Measurements from ENCODE around the gene KANTR. TPM values are rescaled to one million over a fixed set of nuclear protein-coding genes. Genes with fewer than 3 reads are reported as not detected.

Gene KANTR
- polyA plus RNA-seq, 1 donor from 2014 or later, result 37.5 TPM

DNA sequence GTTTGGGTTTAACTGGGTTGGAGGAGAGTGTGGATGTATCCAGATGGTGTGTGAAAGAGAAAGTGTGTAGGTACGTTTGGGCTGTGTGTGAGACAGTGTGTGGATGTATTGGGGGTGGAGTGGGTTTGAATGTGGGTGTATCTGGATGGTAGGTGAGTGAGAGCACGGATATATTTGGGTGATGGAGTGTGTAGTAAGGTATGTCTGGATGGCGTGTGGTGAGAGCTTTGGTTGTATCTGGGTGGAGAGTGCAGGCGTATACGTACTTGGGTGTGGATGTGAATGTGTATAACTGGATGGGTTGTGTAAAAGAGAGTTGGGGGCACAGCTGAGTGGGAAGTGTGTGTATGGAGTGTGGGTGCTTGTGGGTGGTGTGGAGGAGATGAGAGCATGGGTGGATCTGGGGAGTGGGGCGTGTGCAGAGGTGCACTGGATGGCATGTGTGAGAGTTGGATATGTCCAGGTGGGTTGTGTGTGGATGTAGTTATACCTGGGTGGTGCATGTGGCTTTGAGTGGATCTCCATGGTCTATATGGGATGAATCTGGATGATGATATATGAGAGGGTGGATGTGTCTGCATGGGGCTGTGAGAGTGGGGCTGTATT, 38.6 kb upstream of the KANTR start:
- no peak for TF ChIP-seq SMC3 (conservative IDR thresholded peaks at IDR 0.05; ENCODE audit: poor library complexity)
- Histone ChIP-seq H3K27ac (ENCODE audit: low read length) (no peak overlapping the region), H3K9ac (ENCODE audit: low read length) (no peak overlapping the region), H4K20me1 (ENCODE audit: insufficient read depth) (no peaks in the 10 kb centered on the region), H3K9me2 (ENCODE audit: insufficient read depth, low read length) (no peaks in the 10 kb centered on the region), H3K27me3 (ENCODE audit: insufficient read depth, low read depth, low read length) (no peaks in the 10 kb centered on the region), H3K79me2 (replicated peaks; ENCODE audit: insufficient read depth, low read length) (peaks cover 38% of the 10 kb centered on the region), H3K4me2 (ENCODE audit: low read length) (no peak overlapping the region), H3K9me3 (ENCODE audit: low read length) (no peaks in the 10 kb centered on the region), H3K36me3 (ENCODE audit: insufficient read depth, low read length) (no peaks in the 10 kb centered on the region), H2AFZ (ENCODE audit: low read depth, low read length) (no peak overlapping the region), H3K4me3 (ENCODE audit: low read length) (no peak overlapping the region), H3F3A (ENCODE audit: insufficient read depth, low read length, poor library complexity, severe bottlenecking) (no peaks in the 10 kb centered on the region)

DNA sequence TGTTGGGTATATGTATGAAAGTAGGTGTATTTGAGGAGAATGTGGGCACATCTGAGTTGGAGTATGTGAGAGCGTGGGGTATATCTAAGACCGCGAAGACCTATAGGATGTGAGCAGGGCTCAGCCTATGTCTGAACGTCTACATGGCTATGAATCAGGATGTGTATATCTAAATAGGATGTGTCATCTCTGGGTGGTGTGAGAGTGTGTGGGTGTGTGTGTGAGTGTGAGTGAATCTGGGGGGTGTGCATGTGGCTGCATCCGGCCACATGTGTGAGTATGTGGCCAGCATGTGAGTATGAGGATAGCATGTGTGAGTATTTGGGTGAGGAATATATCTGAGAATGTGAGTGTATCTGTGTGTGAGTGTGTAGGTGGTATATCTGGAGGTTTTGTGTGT, 37.6 kb upstream of the KANTR start:
- H3K27me3 ChIP-seq (ENCODE audit: insufficient read depth, low read depth, low read length), result no peaks in the 10 kb centered on the region
- no peaks in the 10 kb centered on the region for H3K36me3 ChIP-seq (ENCODE audit: insufficient read depth, low read length)
- no peaks in the 10 kb centered on the region for H3K9me2 ChIP-seq (ENCODE audit: insufficient read depth, low read length)
- no peak overlapping the region for H2AFZ ChIP-seq (ENCODE audit: low read depth, low read length)
- no peak for TF ChIP-seq EZH2 (IDR thresholded peaks at IDR 0.05; ENCODE audit: borderline replicate concordance, insufficient read depth, low read length, poor library complexity, severe bottlenecking)
- no peak for TF ChIP-seq EP300 (conservative IDR thresholded peaks at IDR 0.05; ENCODE audit: poor library complexity, severe bottlenecking)
- TF ChIP-seq, protein P1, sequence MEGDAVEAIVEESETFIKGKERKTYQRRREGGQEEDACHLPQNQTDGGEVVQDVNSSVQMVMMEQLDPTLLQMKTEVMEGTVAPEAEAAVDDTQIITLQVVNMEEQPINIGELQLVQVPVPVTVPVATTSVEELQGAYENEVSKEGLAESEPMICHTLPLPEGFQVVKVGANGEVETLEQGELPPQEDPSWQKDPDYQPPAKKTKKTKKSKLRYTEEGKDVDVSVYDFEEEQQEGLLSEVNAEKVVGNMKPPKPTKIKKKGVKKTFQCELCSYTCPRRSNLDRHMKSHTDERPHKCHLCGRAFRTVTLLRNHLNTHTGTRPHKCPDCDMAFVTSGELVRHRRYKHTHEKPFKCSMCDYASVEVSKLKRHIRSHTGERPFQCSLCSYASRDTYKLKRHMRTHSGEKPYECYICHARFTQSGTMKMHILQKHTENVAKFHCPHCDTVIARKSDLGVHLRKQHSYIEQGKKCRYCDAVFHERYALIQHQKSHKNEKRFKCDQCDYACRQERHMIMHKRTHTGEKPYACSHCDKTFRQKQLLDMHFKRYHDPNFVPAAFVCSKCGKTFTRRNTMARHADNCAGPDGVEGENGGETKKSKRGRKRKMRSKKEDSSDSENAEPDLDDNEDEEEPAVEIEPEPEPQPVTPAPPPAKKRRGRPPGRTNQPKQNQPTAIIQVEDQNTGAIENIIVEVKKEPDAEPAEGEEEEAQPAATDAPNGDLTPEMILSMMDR (IDR thresholded peaks at IDR 0.05; ENCODE audit: poor library complexity, severe bottlenecking), result no peak
- no peak for TF ChIP-seq POLR2AphosphoS5 (IDR thresholded peaks at IDR 0.05)
- TF ChIP-seq RAD21 (conservative IDR thresholded peaks at IDR 0.05), result no peak
- no peak for TF ChIP-seq MXI1 (conservative IDR thresholded peaks at IDR 0.05; ENCODE audit: poor library complexity, severe bottlenecking)
- TF ChIP-seq, protein P2, sequence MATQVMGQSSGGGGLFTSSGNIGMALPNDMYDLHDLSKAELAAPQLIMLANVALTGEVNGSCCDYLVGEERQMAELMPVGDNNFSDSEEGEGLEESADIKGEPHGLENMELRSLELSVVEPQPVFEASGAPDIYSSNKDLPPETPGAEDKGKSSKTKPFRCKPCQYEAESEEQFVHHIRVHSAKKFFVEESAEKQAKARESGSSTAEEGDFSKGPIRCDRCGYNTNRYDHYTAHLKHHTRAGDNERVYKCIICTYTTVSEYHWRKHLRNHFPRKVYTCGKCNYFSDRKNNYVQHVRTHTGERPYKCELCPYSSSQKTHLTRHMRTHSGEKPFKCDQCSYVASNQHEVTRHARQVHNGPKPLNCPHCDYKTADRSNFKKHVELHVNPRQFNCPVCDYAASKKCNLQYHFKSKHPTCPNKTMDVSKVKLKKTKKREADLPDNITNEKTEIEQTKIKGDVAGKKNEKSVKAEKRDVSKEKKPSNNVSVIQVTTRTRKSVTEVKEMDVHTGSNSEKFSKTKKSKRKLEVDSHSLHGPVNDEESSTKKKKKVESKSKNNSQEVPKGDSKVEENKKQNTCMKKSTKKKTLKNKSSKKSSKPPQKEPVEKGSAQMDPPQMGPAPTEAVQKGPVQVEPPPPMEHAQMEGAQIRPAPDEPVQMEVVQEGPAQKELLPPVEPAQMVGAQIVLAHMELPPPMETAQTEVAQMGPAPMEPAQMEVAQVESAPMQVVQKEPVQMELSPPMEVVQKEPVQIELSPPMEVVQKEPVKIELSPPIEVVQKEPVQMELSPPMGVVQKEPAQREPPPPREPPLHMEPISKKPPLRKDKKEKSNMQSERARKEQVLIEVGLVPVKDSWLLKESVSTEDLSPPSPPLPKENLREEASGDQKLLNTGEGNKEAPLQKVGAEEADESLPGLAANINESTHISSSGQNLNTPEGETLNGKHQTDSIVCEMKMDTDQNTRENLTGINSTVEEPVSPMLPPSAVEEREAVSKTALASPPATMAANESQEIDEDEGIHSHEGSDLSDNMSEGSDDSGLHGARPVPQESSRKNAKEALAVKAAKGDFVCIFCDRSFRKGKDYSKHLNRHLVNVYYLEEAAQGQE (IDR thresholded peaks at IDR 0.05; ENCODE audit: borderline replicate concordance), result no peak
- TF ChIP-seq SMC3 (conservative IDR thresholded peaks at IDR 0.05; ENCODE audit: poor library complexity), result no peak
- TF ChIP-seq TAF1 (IDR thresholded peaks at IDR 0.05; ENCODE audit: low read depth), result no peak
- H3F3A ChIP-seq (ENCODE audit: insufficient read depth, low read length, poor library complexity, severe bottlenecking), result no peaks in the 10 kb centered on the region
- H3K79me2 ChIP-seq (replicated peaks; ENCODE audit: insufficient read depth, low read length), result peaks cover 29% of the 10 kb centered on the region
- H3K9me3 ChIP-seq (ENCODE audit: low read length), result no peaks in the 10 kb centered on the region
- H3K9ac ChIP-seq (ENCODE audit: low read length), result no peak overlapping the region
- no peaks in the 10 kb centered on the region for H4K20me1 ChIP-seq (ENCODE audit: insufficient read depth)
- H3K4me2 ChIP-seq (ENCODE audit: low read length), result no peak overlapping the region
- no peak overlapping the region for H3K27ac ChIP-seq (ENCODE audit: low read length)
- H3K4me3 ChIP-seq (ENCODE audit: low read length), result no peak overlapping the region
